ENCODE results near the gene RUNX2.
"Not testable (repeated sequence)": the region's sequence is repeated elsewhere in the genome, so short reads cannot be mapped to it uniquely, and the experiment has no call there.

The RUNX2 gene

GRCh38 chr6:45673167-45673566 is 345.0 kb downstream of the RUNX2 start:
- H3K36me3 Mint-ChIP-seq (ENCODE audit: low read depth); H3K27me3 Mint-ChIP-seq; H3K27ac Mint-ChIP-seq; H3K4me3 Mint-ChIP-seq; DNase-seq; H3K9me3 Mint-ChIP-seq: not testable (repeated sequence)
- peaks cover 30% of the 10 kb centered on the region for H3K4me1 Mint-ChIP-seq (ENCODE audit: low read depth)

- DNase-seq; H3K36me3 Mint-ChIP-seq (ENCODE audit: low read depth); H3K27me3 Mint-ChIP-seq; H3K4me3 Mint-ChIP-seq; H3K27ac Mint-ChIP-seq: not testable (repeated sequence)
- Mint-ChIP-seq H3K4me1 (ENCODE audit: low read depth) (peaks cover 41% of the 10 kb centered on the region), H3K9me3 (peaks cover 13% of the 10 kb centered on the region)
These were observed 347.0 kb downstream of the RUNX2 start for GRCh38 chr6:45675166-45675565.

- Mint-ChIP-seq H3K4me1 (ENCODE audit: low read depth) (peaks cover 41% of the 10 kb centered on the region), H3K27ac (no peak overlapping the region), H3K27me3 (no peaks in the 10 kb centered on the region), H3K36me3 (ENCODE audit: low read depth) (no peaks in the 10 kb centered on the region), H3K4me3 (no peak overlapping the region), H3K9me3 (peaks cover 13% of the 10 kb centered on the region)
- DNase-seq = no peak
These were observed 347.5 kb downstream of the RUNX2 start for GRCh38 chr6:45675634-45676033.

- H3K27ac Mint-ChIP-seq = no peak overlapping the region
- no peak for DNase-seq
- no peaks in the 10 kb centered on the region for H3K36me3 Mint-ChIP-seq (ENCODE audit: low read depth)
- peaks cover 16% of the 10 kb centered on the region for H3K9me3 Mint-ChIP-seq
- H3K4me1 Mint-ChIP-seq (ENCODE audit: low read depth) = peaks cover 44% of the 10 kb centered on the region
- H3K4me3 Mint-ChIP-seq = no peak overlapping the region
- H3K27me3 Mint-ChIP-seq = no peaks in the 10 kb centered on the region
These were observed 348.2 kb downstream of the RUNX2 start for GRCh38 chr6:45676380-45676779.

- Mint-ChIP-seq H3K4me1 (ENCODE audit: low read depth) (peaks cover 53% of the 10 kb centered on the region), H3K27me3 (no peaks in the 10 kb centered on the region), H3K27ac (peak overlapping the region; percentile 85), H3K36me3 (ENCODE audit: low read depth) (peaks cover 4% of the 10 kb centered on the region), H3K9me3 (peaks cover 26% of the 10 kb centered on the region), H3K4me3 (peak overlapping the region; percentile 56)
- DNase-seq = peak; percentile 60
These were observed 349.5 kb downstream of the RUNX2 start for GRCh38 chr6:45677381-45678284.

GRCh38 chr6:45678285-45678607 is 350.1 kb downstream of the RUNX2 start:
- H3K36me3 Mint-ChIP-seq (ENCODE audit: low read depth) = peaks cover 4% of the 10 kb centered on the region
- H3K4me3 Mint-ChIP-seq = no peak overlapping the region
- DNase-seq = no peak
- H3K9me3 Mint-ChIP-seq = peaks cover 26% of the 10 kb centered on the region
- H3K4me1 Mint-ChIP-seq (ENCODE audit: low read depth) = peaks cover 53% of the 10 kb centered on the region
- peak overlapping the region; percentile 59 for H3K27ac Mint-ChIP-seq
- no peaks in the 10 kb centered on the region for H3K27me3 Mint-ChIP-seq

GRCh38 chr6:45679163-45679562 is 351.0 kb downstream of the RUNX2 start:
- Mint-ChIP-seq H3K27ac (peak overlapping the region; percentile 44), H3K4me3 (no peak overlapping the region), H3K4me1 (ENCODE audit: low read depth) (peaks cover 53% of the 10 kb centered on the region), H3K36me3 (ENCODE audit: low read depth) (peaks cover 4% of the 10 kb centered on the region), H3K9me3 (peaks cover 26% of the 10 kb centered on the region), H3K27me3 (no peaks in the 10 kb centered on the region)
- no peak for DNase-seq

GRCh38 chr6:45679631-45680030 is 351.5 kb downstream of the RUNX2 start:
- Mint-ChIP-seq H3K4me3 (no peak overlapping the region), H3K4me1 (ENCODE audit: low read depth) (peaks cover 53% of the 10 kb centered on the region), H3K27ac (no peak overlapping the region), H3K36me3 (ENCODE audit: low read depth) (peaks cover 4% of the 10 kb centered on the region), H3K27me3 (no peaks in the 10 kb centered on the region), H3K9me3 (peaks cover 26% of the 10 kb centered on the region)
- DNase-seq = no peak

GRCh38 chr6:45681860-45682511 is 353.9 kb downstream of the RUNX2 start:
- Mint-ChIP-seq H3K4me1 (ENCODE audit: low read depth) (peaks cover 35% of the 10 kb centered on the region), H3K4me3 (no peak overlapping the region), H3K36me3 (ENCODE audit: low read depth) (peaks cover 4% of the 10 kb centered on the region), H3K9me3 (peaks cover 26% of the 10 kb centered on the region), H3K27me3 (no peaks in the 10 kb centered on the region), H3K27ac (peak overlapping the region; percentile 57)
- no peak for DNase-seq

GRCh38 chr6:45684476-45684875 is 356.3 kb downstream of the RUNX2 start:
- Mint-ChIP-seq H3K27ac (no peak overlapping the region), H3K9me3 (peaks cover 19% of the 10 kb centered on the region), H3K4me3 (no peak overlapping the region), H3K27me3 (no peaks in the 10 kb centered on the region), H3K36me3 (ENCODE audit: low read depth) (peaks cover 4% of the 10 kb centered on the region), H3K4me1 (ENCODE audit: low read depth) (peaks cover 18% of the 10 kb centered on the region)
- no peak for DNase-seq

- H3K27ac Mint-ChIP-seq = no peak overlapping the region
- H3K27me3 Mint-ChIP-seq = no peaks in the 10 kb centered on the region
- H3K4me3 Mint-ChIP-seq = no peak overlapping the region
- peaks cover 13% of the 10 kb centered on the region for H3K9me3 Mint-ChIP-seq
- H3K4me1 Mint-ChIP-seq (ENCODE audit: low read depth) = peaks cover 16% of the 10 kb centered on the region
- no peak for DNase-seq
- peaks cover 4% of the 10 kb centered on the region for H3K36me3 Mint-ChIP-seq (ENCODE audit: low read depth)
These were observed 356.9 kb downstream of the RUNX2 start for GRCh38 chr6:45685076-45685475.

GRCh38 chr6:45686841-45687569 is 358.9 kb downstream of the RUNX2 start:
- no peak overlapping the region for H3K27ac Mint-ChIP-seq
- peaks cover 7% of the 10 kb centered on the region for H3K4me1 Mint-ChIP-seq (ENCODE audit: low read depth)
- no peaks in the 10 kb centered on the region for H3K27me3 Mint-ChIP-seq
- no peak overlapping the region for H3K4me3 Mint-ChIP-seq
- no peak for DNase-seq
- H3K9me3 Mint-ChIP-seq = peaks cover 4% of the 10 kb centered on the region
- no peaks in the 10 kb centered on the region for H3K36me3 Mint-ChIP-seq (ENCODE audit: low read depth)

- Mint-ChIP-seq H3K27ac (no peak overlapping the region), H3K9me3 (no peaks in the 10 kb centered on the region)
These were observed 359.4 kb downstream of the RUNX2 start for GRCh38 chr6:45687570-45687969.

GRCh38 chr6:45688180-45688579 is 360.1 kb downstream of the RUNX2 start:
- no peaks in the 10 kb centered on the region for H3K27me3 Mint-ChIP-seq

More at GRCh38 chr6:45687570-45687969, 359.4 kb downstream of the RUNX2 start:
- H3K36me3 Mint-ChIP-seq (ENCODE audit: low read depth) = no peaks in the 10 kb centered on the region
- no peaks in the 10 kb centered on the region for H3K27me3 Mint-ChIP-seq
- no peak for DNase-seq
- peaks cover 3% of the 10 kb centered on the region for H3K4me1 Mint-ChIP-seq (ENCODE audit: low read depth)
- H3K4me3 Mint-ChIP-seq = no peak overlapping the region

More at GRCh38 chr6:45688180-45688579, 360.1 kb downstream of the RUNX2 start:
- Mint-ChIP-seq H3K4me3 (no peak overlapping the region), H3K9me3 (no peaks in the 10 kb centered on the region), H3K36me3 (ENCODE audit: low read depth) (no peaks in the 10 kb centered on the region), H3K4me1 (ENCODE audit: low read depth) (peaks cover 3% of the 10 kb centered on the region), H3K27ac (no peak overlapping the region)
- DNase-seq = no peak
